Spleen (tissue), 13 donors: Measurements from ENCODE around the gene CTAGE15. TPM values are rescaled to one million over a fixed set of nuclear protein-coding genes. Genes with fewer than 3 reads are reported as not detected.
"Not testable (repeated sequence)": the region's sequence is repeated elsewhere in the genome, so short reads cannot be mapped to it uniquely, and the experiment has no call there.

Source experiments
- DNase-seq: peaks from one replicate; pipeline ENCODE4 v3.0.0-alpha.2; 2020
- H3K27ac ChIP-seq, 8 donors: fragments of 200-600 bp; sonication (generic) in 7 of 8; 1 replicate in 4 of 8; 2 replicates in 4 of 8; pipeline versions ENCODE4 v1.5.0 to v1.8.0; 2016 to 2021; ENCODE audit warnings: inconsistent platforms in 4 of 8, mild to moderate bottlenecking in 4 of 8, moderate library complexity in 1 of 8
- H3K27me3 ChIP-seq, 7 donors: fragments of 200-600 bp; sonication (generic) in 6 of 7; replicated peaks in 1 of 7; 1 replicate in 4 of 7; 2 replicates in 3 of 7; pipeline versions ENCODE4 v1.5.0 to v1.8.0; 2016 to 2021; ENCODE audit warnings: inconsistent platforms in 3 of 7, mild to moderate bottlenecking in 1 of 7
- H3K36me3 ChIP-seq, 6 donors: fragments of 200-600 bp; sonication (generic) in 5 of 6; 1 replicate in 4 of 6; 2 replicates in 2 of 6; pipeline versions ENCODE4 v1.5.0 to v1.8.0; 2016 to 2021; ENCODE audit warnings: inconsistent platforms in 2 of 6
- H3K4me1 ChIP-seq, 6 donors: fragments of 200-600 bp; sonication (generic) in 5 of 6; 1 replicate in 3 of 6; 2 replicates in 3 of 6; pipeline versions ENCODE4 v1.5.0 to v1.8.0; 2016 to 2021; ENCODE audit warnings: inconsistent platforms in 3 of 6
- H3K4me3 ChIP-seq, 8 donors: fragments of 200-600 bp; sonication (generic) in 7 of 8; 1 replicate in 4 of 8; 2 replicates in 4 of 8; pipeline versions ENCODE4 v1.5.0 to v1.8.0; 2016 to 2021; ENCODE audit warnings: inconsistent platforms in 4 of 8, mild to moderate bottlenecking in 4 of 8, moderate library complexity in 2 of 8
- H3K9me3 ChIP-seq, 8 donors: fragments of 200-600 bp; sonication (generic) in 7 of 8; 1 replicate in 4 of 8; 2 replicates in 4 of 8; pipeline versions ENCODE4 v1.5.0 to v1.8.0; 2016 to 2021; ENCODE audit warnings: inconsistent platforms in 4 of 8
- WGBS, 5 donors: extraction: QIAGEN DNeasy Blood & Tissue Kit in 3 of 5; methylation state at CpG; one replicate each; pipeline versions ENCODE4 v1.1.5 to v1.1.7; 2013 to 2018; 5-methylcytosine and 5-hydroxymethylcytosine counted together
- intact Hi-C: fragments of 100-400 bp; cut with DNase I; formaldehyde crosslinking; loops from one replicate; pipeline ENCODE4 v1.15.0; 2023; ENCODE audit warnings: low total_unique reads
- long read RNA-seq, 2 donors: transcript quantifications; one replicate each; lab custom pipeline, GENCODE V29; 2026
- polyA plus RNA-seq, 3 donors: library from polyadenylated mRNA; stranded (reverse); fragments of 200-250 nt; gene quantifications; one replicate each; pipeline ENCODE4 v1.2.1, GENCODE V29; 2013
- total RNA-seq, 7 donors: library from RNA; depleted of rRNA in 3 of 7; stranded (reverse); fragments of >200 nt in 3 of 7; fragmentation: NEBNext Ultra II Directional in 4 of 7; extraction: Animal tissue kit (Norgen Biotek cat#: 25700) in 4 of 7; gene quantifications; one replicate each; pipeline versions ENCODE4 v1.1.0 to v1.2.1, GENCODE V29; 2016 to 2021
- donor health status: healthy with polysubstance abuse.
- donor health status: DM: no; HTN: no; CAD: no; lungs with moderate emphysema.
- donor health status: DM: no; HTN: no; CAD: no.
- donor health status: Bipolar disorder and iron deficiency.
- donor health status: healthy.
- donor health status: DM: no; HTN: no; CAD: no.
- donor health status: DM: yes; HTN: yes; CAD: no.

CTAGE15 gene
- 1 to 10 TPM in 2 of 7 donors, under 1 TPM in 2, not detected in 3; 0.13 to 2.8 (median 1.0) TPM for total RNA-seq
- under 1 TPM in 2 of 3 donors, not detected in 1; 0.09 to 0.11 TPM for polyA plus RNA-seq
- long read RNA-seq, donor 1: 0 reads
- long read RNA-seq, donor 2: 0 reads

- 83 to 95% (median 85%) methylated on average over 2 to 8 of the region's 20 CpGs; no CpG with 5 or more reads in 2 of the 5 donors for WGBS, 5 donors
These were observed at the start of gene CTAGE15 for GRCh38 chr7:143571501-143571900. Gene CTAGE15 (plus strand): TSS chr7:143571801. CDS start chr7:143571818, 17 bp downstream.

GRCh38 chr7:143522309-143522916, 49.2 kb upstream of the CTAGE15 start:
- intact Hi-C loops, H3K27ac ChIP-seq, H3K27me3 ChIP-seq, DNase-seq, H3K9me3 ChIP-seq, H3K4me1 ChIP-seq, H3K4me3 ChIP-seq, H3K36me3 ChIP-seq: not testable (repeated sequence)
- WGBS, 5 donors: no CpG with 5 or more reads among the region's 9 CpGs

More at GRCh38 chr7:143571501-143571900, at the start of gene CTAGE15:
- H3K4me1 ChIP-seq, H3K9me3 ChIP-seq, H3K27me3 ChIP-seq, H3K27ac ChIP-seq, DNase-seq, H3K36me3 ChIP-seq, H3K4me3 ChIP-seq, intact Hi-C loops: not testable (repeated sequence)

GRCh38 chr7:143531169-143531926, 40.3 kb upstream of the CTAGE15 start:
- H3K4me1 ChIP-seq, DNase-seq, H3K9me3 ChIP-seq, H3K4me3 ChIP-seq, intact Hi-C loops, H3K27me3 ChIP-seq, H3K36me3 ChIP-seq, H3K27ac ChIP-seq: not testable (repeated sequence)
- WGBS, 5 donors: 63 to 96% (median 85%) methylated on average over 3 to 5 of the region's 6 CpGs

- WGBS, 5 donors: no CpG with 5 or more reads among the region's 1 CpG
- intact Hi-C loops, H3K27ac ChIP-seq, DNase-seq, H3K4me1 ChIP-seq, H3K9me3 ChIP-seq, H3K27me3 ChIP-seq, H3K4me3 ChIP-seq, H3K36me3 ChIP-seq: not testable (repeated sequence)
These were observed 39.7 kb upstream of the CTAGE15 start for GRCh38 chr7:143531932-143532331.

- DNase-seq, H3K27me3 ChIP-seq, H3K9me3 ChIP-seq, H3K27ac ChIP-seq, H3K4me1 ChIP-seq, intact Hi-C loops, H3K36me3 ChIP-seq, H3K4me3 ChIP-seq: not testable (repeated sequence)
- no CpG with 5 or more reads among the region's 6 CpGs for WGBS, 5 donors
These were observed 38.3 kb upstream of the CTAGE15 start for GRCh38 chr7:143533213-143533839.

- H3K27ac ChIP-seq, intact Hi-C loops, H3K27me3 ChIP-seq, H3K4me1 ChIP-seq, DNase-seq, H3K36me3 ChIP-seq, H3K4me3 ChIP-seq, H3K9me3 ChIP-seq: not testable (repeated sequence)
- WGBS, 5 donors: 94 to 100% (median 100%) methylated on average over 1 of the region's 1 CpG; no CpG with 5 or more reads in 2 of the 5 donors
These were observed 35.2 kb upstream of the CTAGE15 start for GRCh38 chr7:143536443-143536842.

GRCh38 chr7:143543288-143544038, 28.1 kb upstream of the CTAGE15 start:
- DNase-seq, H3K4me1 ChIP-seq, H3K27me3 ChIP-seq, H3K9me3 ChIP-seq, H3K4me3 ChIP-seq, intact Hi-C loops, H3K36me3 ChIP-seq, H3K27ac ChIP-seq: not testable (repeated sequence)
- no CpG with 5 or more reads among the region's 7 CpGs for WGBS, 5 donors

GRCh38 chr7:143555968-143556367, 15.6 kb upstream of the CTAGE15 start:
- intact Hi-C loops, H3K27me3 ChIP-seq, H3K4me3 ChIP-seq, H3K36me3 ChIP-seq, DNase-seq, H3K4me1 ChIP-seq, H3K9me3 ChIP-seq, H3K27ac ChIP-seq: not testable (repeated sequence)
- no CpG with 5 or more reads among the region's 1 CpG for WGBS, 5 donors

- H3K9me3 ChIP-seq, H3K4me3 ChIP-seq, H3K4me1 ChIP-seq, intact Hi-C loops, DNase-seq, H3K36me3 ChIP-seq, H3K27me3 ChIP-seq, H3K27ac ChIP-seq: not testable (repeated sequence)
- WGBS, 5 donors: 0 to 15% (median 2%) methylated on average over 1 to 3 of the region's 6 CpGs
These were observed 8.3 kb upstream of the CTAGE15 start for GRCh38 chr7:143563306-143563705.

- H3K9me3 ChIP-seq, H3K4me3 ChIP-seq, H3K27me3 ChIP-seq, H3K4me1 ChIP-seq, DNase-seq, intact Hi-C loops, H3K36me3 ChIP-seq, H3K27ac ChIP-seq: not testable (repeated sequence)
- no CpG with 5 or more reads among the region's 1 CpG for WGBS, 5 donors
These were observed 5.6 kb upstream of the CTAGE15 start for GRCh38 chr7:143566001-143566400.
